GM21528 (cell line): Measurements from ENCODE around the gene GRK3.
"Not testable (repeated sequence)": the region's sequence is repeated elsewhere in the genome, so short reads cannot be mapped to it uniquely, and the experiment has no call there.

Experiments used
- ATAC-seq: cut with Tn5 transposase; IDR thresholded peaks from one replicate; pipeline ENCODE4 v1.9.1; 2021; ENCODE audit warnings: mild to moderate bottlenecking, moderate library complexity; ENCODE audit not compliant: unreplicated experiment, low FRiP score

Gene GRK3

GRCh38 chr22:25564320-25564978 lies at the start of gene GRK3:
Gene GRK3 (plus strand): TSS chr22:25564675. CDS start chr22:25565041, 366 bp downstream.
- ATAC-seq: peak; percentile 48

- no peak for ATAC-seq
These were observed 46.3 kb upstream of the GRK3 start for GRCh38 chr22:25518000-25518663.

- no peak for ATAC-seq
These were observed 39.1 kb upstream of the GRK3 start for GRCh38 chr22:25525376-25525775.

- not testable (repeated sequence) for ATAC-seq
These were observed 38.5 kb upstream of the GRK3 start for GRCh38 chr22:25525804-25526584.

GRCh38 chr22:25527016-25527415 lies 37.5 kb upstream of the GRK3 start:
- ATAC-seq: not testable (repeated sequence)

- ATAC-seq: not testable (repeated sequence)
These were observed 36.4 kb upstream of the GRK3 start for GRCh38 chr22:25528068-25528467.

- ATAC-seq: not testable (repeated sequence)
These were observed 35.4 kb upstream of the GRK3 start for GRCh38 chr22:25529059-25529458.

- ATAC-seq: not testable (repeated sequence)
These were observed 34.8 kb upstream of the GRK3 start for GRCh38 chr22:25529541-25530137.

- ATAC-seq: not testable (repeated sequence)
These were observed 32.8 kb upstream of the GRK3 start for GRCh38 chr22:25531677-25532076.

GRCh38 chr22:25534724-25535123 lies 29.8 kb upstream of the GRK3 start:
- ATAC-seq: no peak

GRCh38 chr22:25536589-25536988 lies 27.9 kb upstream of the GRK3 start:
- ATAC-seq: no peak

- no peak for ATAC-seq
These were observed 24.1 kb upstream of the GRK3 start for GRCh38 chr22:25540166-25540907.

- no peak for ATAC-seq
These were observed 23.4 kb upstream of the GRK3 start for GRCh38 chr22:25540908-25541660.

GRCh38 chr22:25542191-25542590 lies 22.3 kb upstream of the GRK3 start:
- ATAC-seq: no peak

- ATAC-seq: no peak
These were observed 21.6 kb upstream of the GRK3 start for GRCh38 chr22:25542720-25543402.

- no peak for ATAC-seq
These were observed 19.3 kb upstream of the GRK3 start for GRCh38 chr22:25545146-25545545.

- ATAC-seq: no peak
These were observed 18.8 kb upstream of the GRK3 start for GRCh38 chr22:25545672-25546071.

GRCh38 chr22:25546242-25546641 lies 18.2 kb upstream of the GRK3 start:
- no peak for ATAC-seq

- ATAC-seq: no peak
These were observed 17.7 kb upstream of the GRK3 start for GRCh38 chr22:25546751-25547150.
